ENCODE data around the gene ANKRD34C. TPM values are rescaled to one million over a fixed set of nuclear protein-coding genes. Genes with fewer than 3 reads are reported as not detected.
A peak's percentile ranks its signal among the peaks of the same experiment; 100 is the strongest.

Gene ANKRD34C
- total and polyA plus RNA-seq, 2 donors (not counting 1 experiment from before 2014, with no cell fraction given): not detected

DNA sequence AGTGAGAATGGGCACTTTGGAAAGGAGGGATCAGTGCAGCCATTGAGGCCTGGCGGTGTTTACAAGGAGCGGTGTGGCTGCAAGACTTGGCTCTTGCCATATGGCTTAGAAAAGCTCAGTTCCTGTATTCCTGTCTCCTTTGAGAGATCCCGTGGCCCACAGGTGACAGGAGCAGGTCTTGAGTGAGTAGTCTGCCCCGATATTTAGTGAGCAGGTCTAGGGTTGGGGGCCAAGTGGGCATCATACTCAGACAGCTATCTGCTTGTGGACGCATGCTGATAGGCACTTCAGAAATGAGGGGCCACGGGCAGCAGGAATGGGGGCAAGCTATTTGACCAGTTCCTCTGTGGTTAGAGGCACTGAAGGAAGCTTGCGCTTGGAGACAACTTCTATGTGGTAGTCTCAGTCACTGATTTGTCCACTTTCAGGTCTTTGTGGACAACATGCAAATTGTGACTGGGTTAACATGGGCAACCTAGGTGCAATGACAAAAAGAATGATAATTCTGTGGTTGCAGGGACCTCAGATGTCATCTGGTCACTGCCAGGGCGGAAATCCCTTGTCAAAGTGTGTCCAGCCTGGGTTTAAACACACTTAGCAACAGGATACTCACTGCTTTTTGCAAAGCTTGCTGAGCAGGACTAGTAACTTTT, 29.5 kb downstream of the ANKRD34C start:
- Mint-ChIP-seq H3K4me1 (peaks cover 27% of the 10 kb centered on the region), H3K9me3 (ENCODE audit: insufficient read depth) (no peaks in the 10 kb centered on the region), H3K27ac (peak overlapping the region; percentile 37), H3K4me3 (peak overlapping the region; percentile 92), H3K27me3 (peaks cover 7% of the 10 kb centered on the region)
- CTCF ChIA-PET: interaction anchor here (1.3 kb wide), 1 partner anchor 12 kb away, joined by 4 read pairs; no protein-coding TSS in a partner anchor
- WGBS (ENCODE audit: insufficient coverage): 52% methylated on average over 8 of the region's 8 CpGs
- Histone ChIP-seq H3K4me2 (replicated peaks; ENCODE audit: low read depth, low read length, poor library complexity, severe bottlenecking) (peak overlapping the region; percentile 95), H3K79me2 (ENCODE audit: control insufficient read depth, insufficient read depth, low read length) (peaks cover 33% of the 10 kb centered on the region), H3K27ac (ENCODE audit: low read length in 2 of 2) (no peak overlapping the region), H3K9me3 (ENCODE audit: control extremely low read depth in 1 of 3, control insufficient read depth in 2 of 3, insufficient read depth in 1 of 3, low read length in 2 of 3) (no peaks in the 10 kb centered on the region), H4K20me1 (ENCODE audit: control insufficient read depth, insufficient read depth, low read length, poor library complexity, severe bottlenecking) (no peaks in the 10 kb centered on the region), H3K27me3 (replicated peaks in 1 of 4; ENCODE audit: control extremely low read depth in 1 of 4, control insufficient read depth in 3 of 4, insufficient read depth in 4 of 4, low read length in 3 of 4) (peaks cover 0 to 6% (median 0%) of the 10 kb centered on the region in 4 experiments), H2AFZ (ENCODE audit: insufficient read depth, low read depth, low read length, poor library complexity, severe bottlenecking) (peak overlapping the region; percentile 92), H3K9ac (ENCODE audit: low read length) (peak overlapping the region; percentile 95), H3K4me1 (ENCODE audit: control insufficient read depth in 2 of 2, insufficient read depth in 2 of 2, low read length in 2 of 2) (peaks cover 14 to 22% of the 10 kb centered on the region in 2 donors), H3K36me3 (replicated peaks in 1 of 2; ENCODE audit: control extremely low read depth in 1 of 2, control insufficient read depth in 1 of 2, extremely low read depth in 1 of 2, insufficient read depth in 2 of 2, low read length in 1 of 2) (peaks cover 5 to 36% of the 10 kb centered on the region in 2 experiments), H3K4me3 (ENCODE audit: control extremely low read depth in 1 of 5, extremely low read depth in 1 of 5, insufficient read depth in 1 of 5, low read depth in 2 of 5, low read length in 4 of 5) (peak overlapping the region; percentile 65 to 93 (median 85))
- TF ChIP-seq, protein P1, sequence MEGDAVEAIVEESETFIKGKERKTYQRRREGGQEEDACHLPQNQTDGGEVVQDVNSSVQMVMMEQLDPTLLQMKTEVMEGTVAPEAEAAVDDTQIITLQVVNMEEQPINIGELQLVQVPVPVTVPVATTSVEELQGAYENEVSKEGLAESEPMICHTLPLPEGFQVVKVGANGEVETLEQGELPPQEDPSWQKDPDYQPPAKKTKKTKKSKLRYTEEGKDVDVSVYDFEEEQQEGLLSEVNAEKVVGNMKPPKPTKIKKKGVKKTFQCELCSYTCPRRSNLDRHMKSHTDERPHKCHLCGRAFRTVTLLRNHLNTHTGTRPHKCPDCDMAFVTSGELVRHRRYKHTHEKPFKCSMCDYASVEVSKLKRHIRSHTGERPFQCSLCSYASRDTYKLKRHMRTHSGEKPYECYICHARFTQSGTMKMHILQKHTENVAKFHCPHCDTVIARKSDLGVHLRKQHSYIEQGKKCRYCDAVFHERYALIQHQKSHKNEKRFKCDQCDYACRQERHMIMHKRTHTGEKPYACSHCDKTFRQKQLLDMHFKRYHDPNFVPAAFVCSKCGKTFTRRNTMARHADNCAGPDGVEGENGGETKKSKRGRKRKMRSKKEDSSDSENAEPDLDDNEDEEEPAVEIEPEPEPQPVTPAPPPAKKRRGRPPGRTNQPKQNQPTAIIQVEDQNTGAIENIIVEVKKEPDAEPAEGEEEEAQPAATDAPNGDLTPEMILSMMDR (IDR thresholded peaks at IDR 0.05): no peak
- no peak for TF ChIP-seq EZH2 (IDR thresholded peaks at IDR 0.05; ENCODE audit: borderline replicate concordance, insufficient read depth, low read depth, low read length, poor library complexity, severe bottlenecking)
- intact Hi-C loops (cut with micrococcal nuclease): loop anchor here (2.0 to 10.0 kb wide), 2 partner anchors 437 to 841 kb away; partner anchors contain the start of genes FAH and MORF4L1
- POLR2A ChIA-PET: no interaction called here
- ATAC-seq (ENCODE audit: low read depth) (no peak), DNase-seq (no peak)

DNA sequence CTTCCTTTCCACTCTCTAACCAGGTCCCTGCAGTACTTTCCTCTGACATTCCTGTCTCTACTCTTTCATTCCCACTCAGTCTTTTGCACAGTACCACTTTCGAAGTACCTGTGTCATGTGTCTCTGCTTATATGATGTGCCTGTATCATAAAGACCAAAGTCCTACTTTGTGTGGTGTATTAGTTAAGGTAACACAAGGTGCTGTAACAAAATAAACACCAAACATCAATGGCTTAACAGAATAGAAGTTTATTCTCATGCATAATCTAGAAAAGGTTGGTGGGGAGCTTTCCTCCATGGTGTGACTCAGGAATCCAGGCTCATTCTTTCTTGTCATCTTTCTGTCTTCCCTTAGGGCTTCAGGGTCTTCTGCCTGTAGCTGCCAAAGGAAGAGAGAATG, 31.7 kb downstream of the ANKRD34C start:
- intact Hi-C loops (cut with micrococcal nuclease): loop anchor here (10.0 kb wide), 1 partner anchor 439 kb away; the partner anchor contains the start of gene MORF4L1
- POLR2A ChIA-PET: no interaction called here
- no CpG with 5 or more reads among the region's 1 CpG for WGBS (ENCODE audit: insufficient coverage)

More for the DNA sequence above, 31.7 kb downstream of the ANKRD34C start:
- peaks cover 27% of the 10 kb centered on the region for H3K4me1 Mint-ChIP-seq
- CTCF ChIA-PET: no interaction called here
- H3K4me3 Mint-ChIP-seq: peak overlapping the region; percentile 7
- peaks cover 33% of the 10 kb centered on the region for H3K79me2 ChIP-seq (ENCODE audit: control insufficient read depth, insufficient read depth, low read length)
- no peak overlapping the region for H3K27ac Mint-ChIP-seq
- TF ChIP-seq EZH2 (IDR thresholded peaks at IDR 0.05; ENCODE audit: borderline replicate concordance, insufficient read depth, low read depth, low read length, poor library complexity, severe bottlenecking): no peak
- TF ChIP-seq, protein P1 (IDR thresholded peaks at IDR 0.05): no peak
- no peak overlapping the region for H3K27ac ChIP-seq (ENCODE audit: low read length in 2 of 2)
- no peak overlapping the region for H3K4me2 ChIP-seq (replicated peaks; ENCODE audit: low read depth, low read length, poor library complexity, severe bottlenecking)
- H3K27me3 ChIP-seq (replicated peaks in 1 of 4; ENCODE audit: control extremely low read depth in 1 of 4, control insufficient read depth in 3 of 4, insufficient read depth in 4 of 4, low read length in 3 of 4): no peaks in the 10 kb centered on the region
- no peak for DNase-seq
- H3K36me3 ChIP-seq (replicated peaks in 1 of 2; ENCODE audit: control extremely low read depth in 1 of 2, control insufficient read depth in 1 of 2, extremely low read depth in 1 of 2, insufficient read depth in 2 of 2, low read length in 1 of 2): peaks cover 5 to 57% of the 10 kb centered on the region in 2 experiments
- no peaks in the 10 kb centered on the region for H3K27me3 Mint-ChIP-seq
- H2AFZ ChIP-seq (ENCODE audit: insufficient read depth, low read depth, low read length, poor library complexity, severe bottlenecking): no peak overlapping the region
- no peak overlapping the region for H3K4me3 ChIP-seq (ENCODE audit: control extremely low read depth in 1 of 5, extremely low read depth in 1 of 5, insufficient read depth in 1 of 5, low read depth in 2 of 5, low read length in 4 of 5)
- ATAC-seq (ENCODE audit: low read depth): no peak
- no peaks in the 10 kb centered on the region for H3K9me3 ChIP-seq (ENCODE audit: control extremely low read depth in 1 of 3, control insufficient read depth in 2 of 3, insufficient read depth in 1 of 3, low read length in 2 of 3)
- H4K20me1 ChIP-seq (ENCODE audit: control insufficient read depth, insufficient read depth, low read length, poor library complexity, severe bottlenecking): peaks cover 3% of the 10 kb centered on the region
- no peaks in the 10 kb centered on the region for H3K9me3 Mint-ChIP-seq (ENCODE audit: insufficient read depth)
- peaks cover 14 to 22% of the 10 kb centered on the region in 2 donors for H3K4me1 ChIP-seq (ENCODE audit: control insufficient read depth in 2 of 2, insufficient read depth in 2 of 2, low read length in 2 of 2)
- H3K9ac ChIP-seq (ENCODE audit: low read length): no peak overlapping the region

Data from B cell (primary cell).